Tibial nerve (tissue), 3 donors: Measurements from ENCODE around the gene AP3M1.

ENCODE experiments used
- POLR2A ChIP-seq, 2 donors: fragments of 450-650 bp; IDR thresholded peaks; one replicate each; pipeline ENCODE4 v1.6.1; 2017; ENCODE audit warnings: antibody characterized with exemption in 2 of 2, mild to moderate bottlenecking in 2 of 2, moderate library complexity in 2 of 2
- TF ChIP-seq, protein P1 (sequence below), 5 experiments: fragments of 200-600 bp in 3 of 5; fragments of 450-650 bp in 2 of 5; sonication (generic) in 3 of 5; IDR thresholded peaks; one replicate each; pipeline ENCODE4 v1.5.1; 2016 to 2019; ENCODE audit warnings: antibody characterized with exemption in 5 of 5, mild to moderate bottlenecking in 3 of 5, moderate library complexity in 2 of 5

DNA sequence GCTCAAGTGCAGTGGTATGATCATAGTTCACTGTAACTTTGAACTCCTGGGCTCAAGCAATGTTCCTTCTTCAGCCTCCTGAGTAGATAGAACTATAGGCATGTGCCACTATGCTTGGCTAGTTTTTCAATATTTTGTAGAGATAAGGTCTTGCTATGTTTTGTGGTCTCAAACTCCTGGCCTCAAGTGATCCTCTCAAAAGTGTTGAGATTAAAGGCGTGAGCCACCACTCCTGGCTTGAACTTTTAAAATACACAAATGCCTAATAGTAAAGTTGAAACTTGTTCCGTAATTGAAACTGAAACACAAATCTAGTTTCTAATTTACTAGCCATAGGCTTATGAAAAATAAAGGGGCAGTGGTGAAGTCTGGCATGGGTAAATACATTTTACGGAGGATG is 65.7 kb downstream of the AP3M1 start:
- TF ChIP-seq, protein P1, sequence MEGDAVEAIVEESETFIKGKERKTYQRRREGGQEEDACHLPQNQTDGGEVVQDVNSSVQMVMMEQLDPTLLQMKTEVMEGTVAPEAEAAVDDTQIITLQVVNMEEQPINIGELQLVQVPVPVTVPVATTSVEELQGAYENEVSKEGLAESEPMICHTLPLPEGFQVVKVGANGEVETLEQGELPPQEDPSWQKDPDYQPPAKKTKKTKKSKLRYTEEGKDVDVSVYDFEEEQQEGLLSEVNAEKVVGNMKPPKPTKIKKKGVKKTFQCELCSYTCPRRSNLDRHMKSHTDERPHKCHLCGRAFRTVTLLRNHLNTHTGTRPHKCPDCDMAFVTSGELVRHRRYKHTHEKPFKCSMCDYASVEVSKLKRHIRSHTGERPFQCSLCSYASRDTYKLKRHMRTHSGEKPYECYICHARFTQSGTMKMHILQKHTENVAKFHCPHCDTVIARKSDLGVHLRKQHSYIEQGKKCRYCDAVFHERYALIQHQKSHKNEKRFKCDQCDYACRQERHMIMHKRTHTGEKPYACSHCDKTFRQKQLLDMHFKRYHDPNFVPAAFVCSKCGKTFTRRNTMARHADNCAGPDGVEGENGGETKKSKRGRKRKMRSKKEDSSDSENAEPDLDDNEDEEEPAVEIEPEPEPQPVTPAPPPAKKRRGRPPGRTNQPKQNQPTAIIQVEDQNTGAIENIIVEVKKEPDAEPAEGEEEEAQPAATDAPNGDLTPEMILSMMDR (IDR thresholded peaks at IDR 0.05), result no peak
- TF ChIP-seq POLR2A (IDR thresholded peaks at IDR 0.05), result no peak
